Nephron progenitor cell (in vitro differentiated cells): ENCODE results near the gene PIGB.

Experiments used
- DNase-seq: peaks from one replicate; pipeline ENCODE4 v3.0.0; 2021
- H3K27ac Mint-ChIP-seq: 2 replicates; pipeline ENCODE4 v1.8.0; 2021; ENCODE audit warnings: mild to moderate bottlenecking, moderate library complexity, mixed read lengths
- H3K27me3 Mint-ChIP-seq: 2 replicates; pipeline ENCODE4 v1.8.0; 2021; ENCODE audit warnings: mild to moderate bottlenecking, low read depth, mixed read lengths; ENCODE audit not compliant: poor library complexity
- H3K36me3 Mint-ChIP-seq: 2 replicates; pipeline ENCODE4 v1.8.0; 2021; ENCODE audit warnings: low read depth, mixed read lengths
- H3K4me1 Mint-ChIP-seq: 2 replicates; pipeline ENCODE4 v1.8.0; 2021; ENCODE audit warnings: mixed read lengths
- H3K4me3 Mint-ChIP-seq: 2 replicates; pipeline ENCODE4 v1.8.0; 2021; ENCODE audit warnings: mild to moderate bottlenecking, moderate library complexity, mixed read lengths
- H3K9me3 Mint-ChIP-seq: 2 replicates; pipeline ENCODE4 v1.8.0; 2021; ENCODE audit warnings: mild to moderate bottlenecking, moderate library complexity, mixed read lengths
- CTCF ChIP-seq: fragments of 200-600 bp; sonication (generic); IDR thresholded peaks from 2 replicates; pipeline ENCODE4 v1.5.0; 2021; ENCODE audit warnings: antibody characterized with exemption

The PIGB gene

DNA sequence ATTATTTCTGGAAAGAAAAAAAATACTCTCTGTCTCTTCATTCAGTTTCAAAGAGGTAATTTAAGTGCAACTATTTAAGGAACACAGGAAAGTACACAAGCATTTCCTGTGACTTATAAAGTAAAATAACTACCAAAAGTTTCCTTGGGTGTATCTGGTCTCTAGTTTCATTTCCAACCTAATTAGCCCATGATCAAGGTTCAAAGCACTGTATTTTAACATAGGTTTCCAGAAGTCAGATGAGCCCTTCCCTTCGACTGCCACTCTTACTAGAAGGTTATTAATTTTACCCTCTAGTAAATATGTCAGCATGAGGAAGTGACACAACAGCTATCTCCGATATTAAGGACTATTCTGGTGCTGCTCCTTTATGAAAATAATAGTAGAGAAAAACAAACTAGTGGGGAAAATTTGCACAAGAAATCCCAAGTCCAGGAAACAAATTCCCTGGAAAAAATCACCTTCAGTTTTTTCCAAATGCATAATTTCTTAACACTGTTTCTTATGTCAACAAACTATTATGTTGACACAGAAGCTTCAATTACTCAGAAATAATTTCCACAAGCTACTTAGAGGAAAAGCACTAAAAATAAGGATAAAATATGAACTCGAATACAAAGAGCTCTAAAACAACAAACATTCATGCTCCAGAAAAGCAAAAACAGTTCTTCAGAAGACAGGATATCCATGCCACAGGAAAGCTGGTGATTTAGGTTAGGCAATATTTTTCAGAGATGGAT lies 53.8 kb downstream of the PIGB start:
- TF ChIP-seq CTCF: no peak
- DNase-seq: no peak
- no peak overlapping the region for H3K27ac Mint-ChIP-seq
- no peaks in the 10 kb centered on the region for H3K9me3 Mint-ChIP-seq
- H3K4me1 Mint-ChIP-seq: no peaks in the 10 kb centered on the region
- peaks cover 19% of the 10 kb centered on the region for H3K36me3 Mint-ChIP-seq
- no peak overlapping the region for H3K4me3 Mint-ChIP-seq
- no peaks in the 10 kb centered on the region for H3K27me3 Mint-ChIP-seq

DNA sequence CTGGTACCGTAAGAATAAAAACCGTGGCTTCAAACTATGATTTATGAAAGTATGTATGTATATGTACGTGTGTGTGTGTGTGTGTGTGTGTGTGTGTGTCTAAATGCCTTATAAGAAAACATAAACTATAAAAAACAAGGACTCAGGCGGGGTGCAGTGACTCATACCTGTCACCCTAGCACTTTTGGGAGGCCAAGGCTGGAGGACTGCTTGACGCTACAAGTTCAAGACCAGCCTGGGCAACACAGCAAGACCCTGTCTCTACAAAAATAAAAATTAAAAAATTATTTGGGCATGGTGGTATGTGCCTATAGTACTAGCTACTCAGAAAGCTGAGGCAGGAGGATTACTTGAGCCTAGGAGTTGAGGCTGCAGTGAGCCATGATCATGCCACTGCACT lies 60.1 kb downstream of the PIGB start:
- Mint-ChIP-seq H3K9me3 (peaks cover 21% of the 10 kb centered on the region), H3K36me3 (peaks cover 45% of the 10 kb centered on the region), H3K27me3 (no peaks in the 10 kb centered on the region), H3K27ac (no peak overlapping the region), H3K4me1 (no peaks in the 10 kb centered on the region), H3K4me3 (no peak overlapping the region)
- TF ChIP-seq CTCF: no peak
- no peak for DNase-seq

- Mint-ChIP-seq H3K4me1 (no peaks in the 10 kb centered on the region), H3K36me3 (peaks cover 62% of the 10 kb centered on the region), H3K9me3 (peaks cover 21% of the 10 kb centered on the region), H3K27ac (no peak overlapping the region), H3K4me3 (no peak overlapping the region), H3K27me3 (no peaks in the 10 kb centered on the region)
- no peak for DNase-seq
- TF ChIP-seq CTCF: no peak
Observed at GRCh38 chr15:55381595-55381994, 62.6 kb downstream of the PIGB start.

GRCh38 chr15:55383687-55384086 lies 64.7 kb downstream of the PIGB start:
- Mint-ChIP-seq H3K36me3 (peaks cover 74% of the 10 kb centered on the region), H3K9me3 (peaks cover 21% of the 10 kb centered on the region), H3K27me3 (no peaks in the 10 kb centered on the region), H3K4me3 (no peak overlapping the region), H3K4me1 (no peaks in the 10 kb centered on the region), H3K27ac (no peak overlapping the region)
- no peak for DNase-seq
- no peak for TF ChIP-seq CTCF

- H3K4me1 Mint-ChIP-seq: no peaks in the 10 kb centered on the region
- H3K27me3 Mint-ChIP-seq: peaks cover 3% of the 10 kb centered on the region
- H3K36me3 Mint-ChIP-seq: peaks cover 56% of the 10 kb centered on the region
- H3K9me3 Mint-ChIP-seq: peaks cover 14% of the 10 kb centered on the region
- H3K27ac Mint-ChIP-seq: peak overlapping the region; percentile 79
- no peak overlapping the region for H3K4me3 Mint-ChIP-seq
- no peak for TF ChIP-seq CTCF
- DNase-seq: no peak
Observed at GRCh38 chr15:55387027-55387426, 68.0 kb downstream of the PIGB start.

DNA sequence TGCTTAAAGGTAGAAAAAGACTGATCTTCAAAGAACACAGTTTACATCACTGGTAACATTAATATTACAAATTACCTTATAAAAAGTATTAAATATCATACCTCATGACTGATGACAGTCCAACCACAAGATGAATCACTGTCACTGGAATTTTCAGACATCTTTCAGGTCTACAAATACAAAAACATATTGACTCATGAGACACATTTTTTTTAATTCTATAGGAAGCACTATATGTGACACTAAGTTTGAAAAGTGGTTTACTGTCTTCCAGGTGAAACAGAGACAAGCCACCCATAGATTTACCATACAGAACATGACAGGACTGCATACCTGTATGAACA lies 70.2 kb downstream of the PIGB start:
- TF ChIP-seq CTCF: no peak
- no peak for DNase-seq
- peaks cover 3% of the 10 kb centered on the region for H3K27me3 Mint-ChIP-seq
- H3K27ac Mint-ChIP-seq: peak overlapping the region; percentile 1
- H3K4me3 Mint-ChIP-seq: no peak overlapping the region
- no peaks in the 10 kb centered on the region for H3K4me1 Mint-ChIP-seq
- H3K9me3 Mint-ChIP-seq: no peaks in the 10 kb centered on the region
- H3K36me3 Mint-ChIP-seq: peaks cover 34% of the 10 kb centered on the region
